RKO (cell line): ENCODE data around the gene GCNT1.

Experiments
- DNase-seq: peaks from one replicate; pipeline ENCODE4 v3.0.0-alpha.2; 2016; ENCODE audit warnings: low spot score

The GCNT1 gene

GRCh38 chr9:76539180-76539579, 80.2 kb downstream of the GCNT1 start:
- DNase-seq: no peak

- DNase-seq: peak; percentile 38
Measured at GRCh38 chr9:76542360-76542759, 83.4 kb downstream of the GCNT1 start.

GRCh38 chr9:76545191-76545590, 86.2 kb downstream of the GCNT1 start:
- DNase-seq: no peak

GRCh38 chr9:76552181-76552580, 93.2 kb downstream of the GCNT1 start:
- no peak for DNase-seq

GRCh38 chr9:76552751-76553455, 93.9 kb downstream of the GCNT1 start:
- no peak for DNase-seq

- DNase-seq: no peak
Measured at GRCh38 chr9:76553680-76554079, 94.7 kb downstream of the GCNT1 start.
